ENCODE results near the gene EYS. TPM values are rescaled to one million over a fixed set of nuclear protein-coding genes. Genes with fewer than 3 reads are reported as not detected.

Gene EYS
- total RNA-seq, 1 experiment from 2014 or later, result not detected

- Histone ChIP-seq H3T11ph (ENCODE audit: low read length) (no peak overlapping the region), H2BK15ac (ENCODE audit: low read depth, low read length) (no peak overlapping the region), H3K4ac (ENCODE audit: low read depth, low read length) (no peak overlapping the region), H3K56ac (ENCODE audit: insufficient read length, low read depth, low read length) (no peak overlapping the region), H3K79me2 (ENCODE audit: insufficient read depth, low read length) (no peaks in the 10 kb centered on the region), H2BK20ac (ENCODE audit: low read depth, low read length, poor library complexity, severe bottlenecking) (no peak overlapping the region), H2BK12ac (ENCODE audit: insufficient read length, low read depth, low read length) (no peak overlapping the region), H3K27ac (ENCODE audit: insufficient read length, low read depth, low read length) (no peak overlapping the region), H4K91ac (ENCODE audit: insufficient read length, low read depth, low read length) (no peak overlapping the region), H3K27me3 (ENCODE audit: insufficient read depth, low read length) (no peaks in the 10 kb centered on the region), H3K23ac (ENCODE audit: insufficient read length, low read depth, low read length) (no peak overlapping the region), H4K5ac (ENCODE audit: insufficient read length, low read depth, low read length) (no peak overlapping the region), H2BK5ac (ENCODE audit: insufficient read length, low read length) (no peak overlapping the region), H2AFZ (ENCODE audit: low read length) (no peak overlapping the region), H4K20me1 (ENCODE audit: control insufficient read depth, insufficient read depth, insufficient read length) (no peaks in the 10 kb centered on the region), H3K18ac (ENCODE audit: insufficient read length, low read depth, low read length) (no peak overlapping the region), H3K79me1 (ENCODE audit: insufficient read depth, low read depth, low read length, poor library complexity, severe bottlenecking) (no peaks in the 10 kb centered on the region), H3K14ac (ENCODE audit: insufficient read depth, low read length) (no peak overlapping the region), H4K8ac (replicated peaks; ENCODE audit: insufficient read length, low read depth, low read length) (no peak overlapping the region), H2AK5ac (ENCODE audit: insufficient read length, low read length) (no peak overlapping the region), H2BK120ac (ENCODE audit: low read depth, low read length, poor library complexity, severe bottlenecking) (no peak overlapping the region), H3K9ac (ENCODE audit: extremely low read depth, insufficient read length, low read length) (no peak overlapping the region), H3K23me2 (ENCODE audit: insufficient read length, low read depth, low read length, poor library complexity, severe bottlenecking) (no peaks in the 10 kb centered on the region), H3K4me2 (ENCODE audit: insufficient read depth, insufficient read length, low read length) (no peak overlapping the region), H3K9me3 (ENCODE audit: control insufficient read depth, low read depth, low read length) (no peaks in the 10 kb centered on the region), H3K4me1 (ENCODE audit: insufficient read depth, low read length) (no peaks in the 10 kb centered on the region)
- H3K4me1 Mint-ChIP-seq, result 0 out of 4 replicates have a peak, but pooled peaks cover 0 to 4% of the 10 kb centered on the region in 2 experiments
- TF ChIP-seq CTCF (conservative IDR thresholded peaks at IDR 0.05), result no peak
- peaks cover 0 to 2% of the 10 kb centered on the region in 2 experiments; a peak in 1 of 5 replicates for H3K9me3 Mint-ChIP-seq
- WGBS (ENCODE audit: extremely low coverage, insufficient read length, low lambda C conversion rate), result no CpG with 5 or more reads among the region's 8 CpGs
- DNase-seq, result peak; percentile 43
- H3K27me3 Mint-ChIP-seq (ENCODE audit: low read depth), result no peaks in the 10 kb centered on the region; the same call in 1 of the 2 replicates
- H3K4me3 Mint-ChIP-seq, result no peak overlapping the region
- H3K36me3 Mint-ChIP-seq (ENCODE audit: insufficient read depth in 1 of 3, low read depth in 3 of 3), result no peaks in the 10 kb centered on the region
- H3K27ac Mint-ChIP-seq, result no peak overlapping the region; a peak in 1 of 7 replicates
Observed at GRCh38 chr6:64683682-64684081, 1023.3 kb downstream of the EYS start.
